Stomach smooth muscle (tissue), 2 donors: ENCODE results near the gene ADAT1.
"Not testable (repeated sequence)": the region's sequence is repeated elsewhere in the genome, so short reads cannot be mapped to it uniquely, and the experiment has no call there.

ENCODE experiments used
- H3K27ac ChIP-seq: one replicate; pipeline ENCODE4 v1.7.0; 2013; ENCODE audit warnings: mild to moderate bottlenecking, low read length, inconsistent platforms
- H3K27me3 ChIP-seq, 2 donors: one replicate each; pipeline ENCODE4 v1.7.0; 2013; ENCODE audit warnings: low read length in 2 of 2; ENCODE audit not compliant: insufficient read depth in 2 of 2, control insufficient read depth in 1 of 2
- H3K36me3 ChIP-seq, 2 donors: one replicate each; pipeline ENCODE4 v1.7.0; 2013; ENCODE audit warnings: low read length in 2 of 2; ENCODE audit not compliant: control insufficient read depth in 2 of 2, insufficient read depth in 2 of 2
- H3K4me1 ChIP-seq: one replicate; pipeline ENCODE4 v1.7.0; 2013; ENCODE audit warnings: low read length; ENCODE audit not compliant: control insufficient read depth, insufficient read depth
- H3K4me3 ChIP-seq, 2 donors: one replicate each; pipeline ENCODE4 v1.7.0; 2013; ENCODE audit warnings: low read length in 2 of 2
- H3K9ac ChIP-seq, 2 donors: one replicate each; pipeline ENCODE4 v1.7.0; 2013; ENCODE audit warnings: low read length in 2 of 2, mild to moderate bottlenecking in 1 of 2
- H3K9me3 ChIP-seq, 2 donors: one replicate each; pipeline ENCODE4 v1.7.0; 2013; ENCODE audit warnings: low read length in 2 of 2; ENCODE audit not compliant: control insufficient read depth in 2 of 2
- donor health status: healthy.
- donor health status: Pancreatic carcinoma.

The ADAT1 gene

GRCh38 chr16:75593825-75594820, 29.0 kb downstream of the ADAT1 start:
- H3K4me1 ChIP-seq, result peaks cover 9% of the 10 kb centered on the region
- no peaks in the 10 kb centered on the region for H3K27me3 ChIP-seq
- no peaks in the 10 kb centered on the region for H3K9me3 ChIP-seq
- peaks cover 0 to 4% of the 10 kb centered on the region in 2 donors for H3K36me3 ChIP-seq
- H3K27ac ChIP-seq, result no peak overlapping the region
- H3K4me3 ChIP-seq, result no peak overlapping the region
- H3K9ac ChIP-seq, result no peak overlapping the region

GRCh38 chr16:75593308-75593707, 29.8 kb downstream of the ADAT1 start:
- no peak overlapping the region for H3K9ac ChIP-seq
- H3K36me3 ChIP-seq, result peaks cover 0 to 4% of the 10 kb centered on the region in 2 donors
- H3K9me3 ChIP-seq, result no peaks in the 10 kb centered on the region
- no peaks in the 10 kb centered on the region for H3K27me3 ChIP-seq
- no peak overlapping the region for H3K4me3 ChIP-seq
- H3K4me1 ChIP-seq, result peaks cover 10% of the 10 kb centered on the region
- H3K27ac ChIP-seq, result no peak overlapping the region

- not testable (repeated sequence) for H3K9me3 ChIP-seq, H3K9ac ChIP-seq, H3K4me3 ChIP-seq, H3K27me3 ChIP-seq, H3K27ac ChIP-seq, H3K36me3 ChIP-seq
- H3K4me1 ChIP-seq, result peaks cover 10% of the 10 kb centered on the region
These were observed 31.2 kb downstream of the ADAT1 start for GRCh38 chr16:75591927-75592326.

- peak overlapping the region; percentile 60 to 61 for H3K9ac ChIP-seq
- H3K27me3 ChIP-seq, result no peaks in the 10 kb centered on the region
- H3K9me3 ChIP-seq, result no peaks in the 10 kb centered on the region
- peak overlapping the region; percentile 49 to 54 for H3K4me3 ChIP-seq
- peak overlapping the region; percentile 89 for H3K27ac ChIP-seq
- H3K36me3 ChIP-seq, result peaks cover 0 to 2% of the 10 kb centered on the region in 2 donors
- H3K4me1 ChIP-seq, result peaks cover 10% of the 10 kb centered on the region
These were observed 31.9 kb downstream of the ADAT1 start for GRCh38 chr16:75590920-75591843.

GRCh38 chr16:75589306-75589705, 33.8 kb downstream of the ADAT1 start:
- Histone ChIP-seq H3K36me3 (peaks cover 0 to 2% of the 10 kb centered on the region in 2 donors), H3K9ac (no peak overlapping the region), H3K27ac (no peak overlapping the region), H3K4me1 (peaks cover 10% of the 10 kb centered on the region), H3K9me3 (no peaks in the 10 kb centered on the region), H3K4me3 (peak overlapping the region in 1 of 2 donors; percentile 3), H3K27me3 (no peaks in the 10 kb centered on the region)

GRCh38 chr16:75588716-75589115, 34.4 kb downstream of the ADAT1 start:
- peaks cover 10% of the 10 kb centered on the region for H3K4me1 ChIP-seq
- peak overlapping the region; percentile 24 for H3K27ac ChIP-seq
- H3K9me3 ChIP-seq, result no peaks in the 10 kb centered on the region
- H3K9ac ChIP-seq, result no peak overlapping the region
- H3K27me3 ChIP-seq, result no peaks in the 10 kb centered on the region
- peaks cover 0 to 2% of the 10 kb centered on the region in 2 donors for H3K36me3 ChIP-seq
- H3K4me3 ChIP-seq, result peak overlapping the region in 1 of 2 donors; percentile 3

- no peaks in the 10 kb centered on the region for H3K9me3 ChIP-seq
These were observed 39.0 kb downstream of the ADAT1 start for GRCh38 chr16:75584108-75584507.

GRCh38 chr16:75579281-75579834, 43.7 kb downstream of the ADAT1 start:
- peaks cover 27 to 43% of the 10 kb centered on the region in 2 donors for H3K36me3 ChIP-seq
- no peaks in the 10 kb centered on the region for H3K27me3 ChIP-seq
- no peaks in the 10 kb centered on the region for H3K9me3 ChIP-seq
- H3K27ac ChIP-seq, result no peak overlapping the region
- no peak overlapping the region for H3K4me3 ChIP-seq
- no peak overlapping the region for H3K9ac ChIP-seq
- H3K4me1 ChIP-seq, result no peaks in the 10 kb centered on the region

More at GRCh38 chr16:75584108-75584507, 39.0 kb downstream of the ADAT1 start:
- no peak overlapping the region for H3K27ac ChIP-seq
- no peak overlapping the region for H3K4me3 ChIP-seq
- peaks cover 3 to 13% of the 10 kb centered on the region in 2 donors for H3K36me3 ChIP-seq
- no peak overlapping the region for H3K9ac ChIP-seq
- H3K4me1 ChIP-seq, result peaks cover 1% of the 10 kb centered on the region
- H3K27me3 ChIP-seq, result no peaks in the 10 kb centered on the region

GRCh38 chr16:75578725-75579124, 44.4 kb downstream of the ADAT1 start:
- Histone ChIP-seq H3K4me3 (no peak overlapping the region), H3K27ac (no peak overlapping the region), H3K9me3 (no peaks in the 10 kb centered on the region), H3K9ac (no peak overlapping the region), H3K36me3 (peaks cover 33 to 48% of the 10 kb centered on the region in 2 donors), H3K27me3 (no peaks in the 10 kb centered on the region), H3K4me1 (no peaks in the 10 kb centered on the region)

GRCh38 chr16:75578212-75578611, 44.9 kb downstream of the ADAT1 start:
- no peaks in the 10 kb centered on the region for H3K4me1 ChIP-seq
- peaks cover 38 to 54% of the 10 kb centered on the region in 2 donors for H3K36me3 ChIP-seq
- H3K4me3 ChIP-seq, result no peak overlapping the region
- H3K27me3 ChIP-seq, result no peaks in the 10 kb centered on the region
- H3K9ac ChIP-seq, result no peak overlapping the region
- H3K27ac ChIP-seq, result no peak overlapping the region
- H3K9me3 ChIP-seq, result no peaks in the 10 kb centered on the region
